ENCODE measurements around the gene HOXC4. TPM values are rescaled to one million over a fixed set of nuclear protein-coding genes. Genes with fewer than 3 reads are reported as not detected.

Gene HOXC4
- total RNA-seq, 1 experiment from 2014 or later, result not detected

- no peak overlapping the region for H3K27ac ChIP-seq (ENCODE audit: insufficient read length, low read depth, low read length)
- Mint-ChIP-seq H3K27ac (no peak overlapping the region; a peak in 1 of 7 replicates), H3K4me3 (peak overlapping the region; percentile 38 to 73), H3K27me3 (ENCODE audit: low read depth) (peaks cover 100% of the 10 kb centered on the region), H3K9me3 (peaks cover 0 to 2% of the 10 kb centered on the region in 2 experiments; a peak in 2 of 5 replicates), H3K4me1 (peaks cover 13 to 26% of the 10 kb centered on the region in 2 experiments), H3K36me3 (ENCODE audit: insufficient read depth in 1 of 3, low read depth in 3 of 3) (no peaks in the 10 kb centered on the region)
- no peak overlapping the region for H4K8ac ChIP-seq (replicated peaks; ENCODE audit: insufficient read length, low read depth, low read length)
- H3K4me1 ChIP-seq (ENCODE audit: insufficient read depth, low read length), result no peaks in the 10 kb centered on the region
- no peaks in the 10 kb centered on the region for H4K20me1 ChIP-seq (ENCODE audit: control insufficient read depth, insufficient read depth, insufficient read length)
- H3K27me3 ChIP-seq (ENCODE audit: insufficient read depth, low read length), result peaks cover 93% of the 10 kb centered on the region
- H3T11ph ChIP-seq (ENCODE audit: low read length), result no peak overlapping the region
- no peak overlapping the region for H3K9ac ChIP-seq (ENCODE audit: extremely low read depth, insufficient read length, low read length)
- H3K9me3 ChIP-seq (ENCODE audit: control insufficient read depth, low read depth, low read length), result no peaks in the 10 kb centered on the region
- DNase-seq, result no peak
- H3K14ac ChIP-seq (ENCODE audit: insufficient read depth, low read length), result no peak overlapping the region
- H4K5ac ChIP-seq (ENCODE audit: insufficient read length, low read depth, low read length), result no peak overlapping the region
- H2BK5ac ChIP-seq (ENCODE audit: insufficient read length, low read length), result no peak overlapping the region
- no peak overlapping the region for H3K23ac ChIP-seq (ENCODE audit: insufficient read length, low read depth, low read length)
- H3K4ac ChIP-seq (ENCODE audit: low read depth, low read length), result no peak overlapping the region
- H2BK20ac ChIP-seq (ENCODE audit: low read depth, low read length, poor library complexity, severe bottlenecking), result no peak overlapping the region
- H3K4me2 ChIP-seq (ENCODE audit: insufficient read depth, insufficient read length, low read length), result peak overlapping the region; percentile 77
- H2BK15ac ChIP-seq (ENCODE audit: low read depth, low read length), result no peak overlapping the region
- no peaks in the 10 kb centered on the region for H3K79me2 ChIP-seq (ENCODE audit: insufficient read depth, low read length)
- no peak overlapping the region for H3K56ac ChIP-seq (ENCODE audit: insufficient read length, low read depth, low read length)
- no peak overlapping the region for H2AK5ac ChIP-seq (ENCODE audit: insufficient read length, low read length)
- no peak overlapping the region for H2AFZ ChIP-seq (ENCODE audit: low read length)
- H3K79me1 ChIP-seq (ENCODE audit: insufficient read depth, low read depth, low read length, poor library complexity, severe bottlenecking), result no peaks in the 10 kb centered on the region
- H3K23me2 ChIP-seq (ENCODE audit: insufficient read length, low read depth, low read length, poor library complexity, severe bottlenecking), result peaks cover 10% of the 10 kb centered on the region
- no peak overlapping the region for H3K18ac ChIP-seq (ENCODE audit: insufficient read length, low read depth, low read length)
- H2BK120ac ChIP-seq (ENCODE audit: low read depth, low read length, poor library complexity, severe bottlenecking), result no peak overlapping the region
- no peak overlapping the region for H4K91ac ChIP-seq (ENCODE audit: insufficient read length, low read depth, low read length)
- no CpG with 5 or more reads among the region's 29 CpGs for WGBS (ENCODE audit: extremely low coverage, insufficient read length, low lambda C conversion rate)
- H2BK12ac ChIP-seq (ENCODE audit: insufficient read length, low read depth, low read length), result no peak overlapping the region
- no peak for TF ChIP-seq CTCF (conservative IDR thresholded peaks at IDR 0.05)
Observed at GRCh38 chr12:54018468-54018984, 35.1 kb upstream of the HOXC4 start.

Data from H9 (cell line).